Activated CD4-positive, alpha-beta T cell treated with anti-CD3 and anti-CD28 coated beads for 1 hour (primary cell): Measurements from ENCODE around the gene CHD9.
"Not testable (repeated sequence)": the region's sequence is repeated elsewhere in the genome, so short reads cannot be mapped to it uniquely, and the experiment has no call there.

Source experiments
- DNase-seq: peaks from one replicate; pipeline ENCODE4 v3.0.0-alpha.2; 2020

Gene CHD9

GRCh38 chr16:53211253-53211652, 156.5 kb downstream of the CHD9 start:
- DNase-seq = no peak

- no peak for DNase-seq
These were observed 158.1 kb downstream of the CHD9 start for GRCh38 chr16:53212893-53213223.

- DNase-seq = no peak
These were observed 158.8 kb downstream of the CHD9 start for GRCh38 chr16:53213542-53213941.

- no peak for DNase-seq
These were observed 162.0 kb downstream of the CHD9 start for GRCh38 chr16:53216798-53217197.

GRCh38 chr16:53219371-53219770, 164.6 kb downstream of the CHD9 start:
- no peak for DNase-seq

DNA sequence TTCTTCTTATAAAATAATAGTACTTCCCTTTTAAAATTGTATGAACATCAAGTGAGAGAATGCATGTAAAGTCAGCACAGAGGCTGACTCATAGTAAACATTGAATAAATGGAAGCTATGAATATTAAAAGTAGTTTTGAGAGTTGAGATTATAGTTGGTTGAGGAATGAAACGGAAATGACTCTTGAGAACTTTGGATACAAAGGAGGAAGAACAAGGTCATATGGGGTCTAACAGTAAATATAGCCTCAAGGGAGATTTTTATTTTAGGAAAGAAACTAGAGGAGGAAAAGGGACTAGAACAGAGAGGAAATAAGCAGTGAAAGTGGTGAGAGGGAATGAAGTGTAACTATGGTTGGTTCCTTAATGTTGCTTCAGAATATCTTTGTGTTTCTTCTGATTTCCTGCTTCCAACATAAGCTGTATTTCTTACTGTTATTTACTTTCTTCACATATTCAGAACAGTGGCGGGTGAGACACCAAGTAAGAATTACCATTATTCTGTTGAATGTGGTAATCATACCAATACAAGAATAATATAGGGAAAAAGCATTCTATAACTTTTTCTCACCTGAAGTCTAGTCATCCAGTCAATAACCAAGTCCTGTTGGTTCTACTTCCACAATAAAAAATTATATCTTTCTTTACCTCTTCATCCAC, 165.1 kb downstream of the CHD9 start:
- DNase-seq = no peak

DNA sequence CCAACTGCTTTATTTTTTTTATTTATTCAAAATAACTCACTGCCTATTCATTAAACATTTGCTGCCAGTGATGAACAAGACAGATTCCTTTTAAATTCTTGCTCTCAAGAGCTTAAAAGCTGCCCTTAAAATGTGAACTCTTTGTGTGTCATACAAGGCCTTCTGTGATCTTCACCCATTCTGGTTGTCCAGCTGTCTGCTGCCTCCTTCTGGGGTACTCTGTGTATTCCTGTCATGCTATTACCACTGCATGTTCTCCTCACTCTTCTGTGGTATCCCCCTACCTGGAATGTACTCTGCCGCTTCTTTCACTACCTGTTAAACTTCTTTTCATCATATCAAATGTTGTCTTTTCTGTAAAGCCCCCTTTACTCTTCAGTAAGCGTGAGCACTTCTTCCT, 165.8 kb downstream of the CHD9 start:
- no peak for DNase-seq

DNA sequence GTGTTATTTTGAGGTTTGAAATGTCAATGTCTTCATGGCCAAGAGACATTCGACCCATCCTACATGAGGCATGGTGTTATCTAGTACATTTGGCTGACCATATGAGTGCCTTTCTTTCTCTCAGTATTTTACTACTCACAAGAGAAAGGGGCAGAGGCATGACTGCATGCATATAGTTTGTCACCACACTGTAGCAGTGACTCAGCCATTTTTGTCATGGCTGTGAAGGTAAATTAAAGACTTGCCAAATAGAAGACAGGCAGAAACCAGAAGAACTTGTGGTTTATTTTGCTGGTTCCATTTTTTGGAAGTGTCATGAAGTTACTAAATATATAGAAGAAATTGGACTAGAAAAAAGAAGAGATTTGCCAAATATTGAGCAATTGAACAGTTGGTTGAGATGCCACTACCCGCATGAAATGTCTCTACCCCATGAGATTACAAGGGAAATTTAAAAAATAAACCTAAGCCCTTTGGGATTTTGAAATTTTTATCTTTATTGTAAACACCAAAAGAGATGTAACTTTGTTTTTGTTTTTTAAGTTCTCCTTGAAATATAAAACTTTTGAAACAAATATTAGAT, 170.3 kb downstream of the CHD9 start:
- no peak for DNase-seq

- no peak for DNase-seq
These were observed 178.2 kb downstream of the CHD9 start for GRCh38 chr16:53232826-53233529.

GRCh38 chr16:53234836-53235235, 180.0 kb downstream of the CHD9 start:
- DNase-seq = no peak

DNA sequence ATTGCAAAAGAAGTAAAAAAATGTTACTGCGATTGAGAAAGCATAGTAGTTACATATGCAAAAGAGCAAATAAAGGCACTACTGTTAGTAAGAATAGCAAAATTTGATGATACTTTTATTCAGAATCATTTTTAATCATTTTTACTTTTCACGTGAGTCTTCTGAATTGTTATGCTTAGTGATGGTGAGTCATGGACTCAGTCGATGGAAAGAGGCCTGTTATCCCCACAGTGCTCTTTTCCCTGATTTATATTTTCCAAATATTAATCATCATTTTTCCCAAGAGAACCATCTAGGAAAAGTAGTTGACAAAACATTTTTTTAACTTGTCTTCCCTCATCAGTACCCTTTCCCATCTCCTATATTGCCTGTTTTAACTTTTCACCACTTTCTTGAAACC, 181.1 kb downstream of the CHD9 start:
- DNase-seq = no peak

- no peak for DNase-seq
These were observed 194.5 kb downstream of the CHD9 start for GRCh38 chr16:53249331-53249730.

- DNase-seq = no peak
These were observed 202.2 kb downstream of the CHD9 start for GRCh38 chr16:53257001-53257400.

DNA sequence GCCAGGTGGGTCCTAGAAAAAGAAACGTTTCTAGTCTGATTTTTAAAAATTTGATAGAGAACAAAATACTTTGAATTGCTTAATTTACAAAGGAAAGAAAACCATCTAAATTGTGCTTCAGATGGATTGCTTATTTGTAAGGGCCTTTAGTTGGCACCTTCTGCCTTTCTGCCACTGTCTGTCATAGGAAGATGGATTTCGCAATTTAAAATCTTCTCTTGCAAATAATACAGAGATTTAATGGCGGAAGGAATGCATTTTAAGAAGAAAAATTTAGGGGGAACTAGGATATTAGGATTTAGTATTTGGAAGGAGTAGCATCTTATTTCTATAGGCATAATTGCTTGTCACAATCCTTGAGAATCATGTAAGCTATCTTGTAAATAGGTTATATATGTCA, 204.0 kb downstream of the CHD9 start:
- no peak for DNase-seq

GRCh38 chr16:53261276-53261675, 206.5 kb downstream of the CHD9 start:
- DNase-seq = no peak

- no peak for DNase-seq
These were observed 207.9 kb downstream of the CHD9 start for GRCh38 chr16:53262645-53263044.

GRCh38 chr16:53266156-53266555, 211.4 kb downstream of the CHD9 start:
- no peak for DNase-seq

DNA sequence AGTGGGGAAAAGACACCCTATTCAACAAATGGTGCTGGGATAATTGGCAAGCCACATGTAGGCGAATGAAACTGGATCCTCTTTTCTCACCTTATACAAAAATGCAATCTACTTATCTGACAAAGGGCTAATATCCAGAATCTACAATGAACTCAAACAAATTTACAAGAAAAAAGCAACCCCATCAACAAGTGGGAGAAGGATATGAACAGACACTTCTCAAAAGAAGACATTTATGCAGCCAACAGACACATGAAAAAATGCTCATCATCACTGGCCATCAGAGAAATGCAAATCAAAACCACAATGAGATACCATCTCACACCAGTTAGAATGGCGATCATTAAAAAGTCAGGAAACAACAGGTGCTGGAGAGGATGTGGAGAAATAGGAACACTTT, 223.7 kb downstream of the CHD9 start:
- not testable (repeated sequence) for DNase-seq

DNA sequence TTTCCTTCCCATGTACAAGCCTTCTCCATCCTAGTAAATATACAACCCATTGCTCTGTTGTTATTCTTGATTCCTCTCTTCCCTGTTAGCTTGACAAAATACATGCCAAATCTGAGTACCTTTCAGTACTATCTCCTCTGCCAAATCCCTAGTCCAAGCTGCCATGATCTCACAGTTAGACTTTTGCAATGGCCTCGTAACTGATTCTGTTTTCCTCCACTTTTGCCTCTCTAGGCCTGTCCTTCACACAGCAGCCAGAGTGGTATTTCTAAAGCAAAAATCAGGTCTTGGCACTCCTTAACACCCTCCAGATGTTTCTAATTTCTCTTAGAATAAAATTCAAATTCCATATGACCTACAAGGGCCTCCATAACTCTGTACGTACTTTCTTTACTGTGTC, 226.5 kb downstream of the CHD9 start:
- no peak for DNase-seq

- no peak for DNase-seq
These were observed 227.1 kb downstream of the CHD9 start for GRCh38 chr16:53281859-53282258.

GRCh38 chr16:53282328-53282727, 227.5 kb downstream of the CHD9 start:
- no peak for DNase-seq

GRCh38 chr16:53282975-53283946, 228.5 kb downstream of the CHD9 start:
- DNase-seq = no peak

DNA sequence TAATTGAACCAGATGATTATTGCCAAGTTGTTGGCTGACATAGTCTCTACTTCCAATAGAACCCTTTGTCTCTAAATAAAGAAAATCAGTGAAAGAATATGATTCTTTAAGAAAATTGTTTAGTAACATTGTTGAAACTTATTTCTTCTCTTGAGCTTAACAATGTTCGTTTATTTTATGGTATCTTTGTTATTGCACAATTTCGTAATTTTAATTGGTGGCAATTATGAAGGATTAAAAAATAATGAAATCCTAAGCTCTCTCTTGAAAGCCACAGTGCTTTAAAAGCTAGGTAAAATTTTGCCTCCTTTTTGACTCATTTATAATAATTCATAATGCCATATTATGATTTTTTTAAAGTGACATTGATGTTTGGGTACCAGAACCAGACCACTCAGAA, 230.4 kb downstream of the CHD9 start:
- DNase-seq = no peak
